Ascending aorta (tissue), 2 donors: Measurements from ENCODE around the gene SLC38A1. TPM values are rescaled to one million over a fixed set of nuclear protein-coding genes. Genes with fewer than 3 reads are reported as not detected.
A peak's percentile ranks its signal among the peaks of the same experiment; 100 is the strongest.

ENCODE experiments used
- DNase-seq, 2 donors: peaks; one replicate each; pipeline ENCODE4 v3.0.0-alpha.2; 2019; ENCODE audit warnings: low spot score in 2 of 2
- H3K27ac ChIP-seq, 2 donors: fragments of 200-600 bp; sonication (generic); one replicate each; pipeline ENCODE4 v1.5.1; 2016 to 2017; ENCODE audit warnings: mild to moderate bottlenecking in 1 of 2
- H3K27me3 ChIP-seq: fragments of 200-600 bp; sonication (generic); one replicate; pipeline ENCODE4 v1.5.1; 2017
- H3K36me3 ChIP-seq, 2 donors: fragments of 200-600 bp; sonication (generic); one replicate each; pipeline ENCODE4 v1.5.1; 2016
- H3K4me1 ChIP-seq, 2 donors: fragments of 200-600 bp; sonication (generic); one replicate each; pipeline ENCODE4 v1.5.1; 2016 to 2017; ENCODE audit warnings: mild to moderate bottlenecking in 1 of 2
- H3K4me3 ChIP-seq, 2 donors: fragments of 200-600 bp; sonication (generic); one replicate each; pipeline ENCODE4 v1.5.1; 2016 to 2017; ENCODE audit warnings: mild to moderate bottlenecking in 1 of 2
- H3K9me3 ChIP-seq, 2 donors: fragments of 200-600 bp; sonication (generic); one replicate each; pipeline ENCODE4 v1.5.1; 2016
- intact Hi-C: fragments of 100-400 bp; cut with DNase I; formaldehyde crosslinking; loops from one replicate; pipeline ENCODE4 v1.15.1; 2023
- total RNA-seq: library from RNA; depleted of rRNA; stranded (reverse); fragments of >200 nt; gene quantifications from one replicate; pipeline ENCODE4 v1.1.0, GENCODE V29; 2016
- TF ChIP-seq, protein P1 (sequence below), 3 experiments: fragments of 200-600 bp in 2 of 3; fragments of 450-650 bp in 1 of 3; sonication (generic) in 2 of 3; IDR thresholded peaks; one replicate each; pipeline ENCODE4 v1.5.1; 2016 to 2019; ENCODE audit warnings: antibody characterized with exemption in 3 of 3, mild to moderate bottlenecking in 1 of 3, moderate library complexity in 1 of 3

The SLC38A1 gene
- total RNA-seq, 1 donor from 2014 or later, result 12.8 TPM

DNA sequence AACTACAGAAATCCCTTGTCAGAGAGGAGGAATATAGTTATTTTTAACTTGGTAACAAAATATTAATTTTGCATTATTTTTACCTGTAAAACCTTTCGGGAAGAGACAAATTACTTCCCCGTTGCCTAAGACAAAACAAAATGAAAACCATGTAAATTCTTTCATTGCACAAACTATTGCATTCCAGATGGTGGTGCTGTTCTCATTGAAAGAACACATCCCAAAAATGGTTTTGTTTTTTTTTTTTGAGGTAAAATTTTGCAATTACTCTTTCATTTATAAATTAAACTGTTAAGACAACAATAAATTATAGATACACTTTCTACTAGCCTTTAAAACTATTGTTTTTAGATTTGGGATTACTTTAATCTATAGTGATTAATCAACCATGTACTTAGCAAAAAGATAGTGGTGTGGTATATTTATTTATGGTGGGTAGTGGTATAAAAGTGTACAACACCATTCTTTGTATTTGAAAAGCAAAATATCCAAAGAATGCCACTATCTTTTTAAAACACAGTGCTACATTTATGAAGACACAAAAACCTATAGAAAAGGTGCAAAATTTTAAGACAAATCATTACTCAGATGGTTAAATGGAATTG, 115.5 kb downstream of the SLC38A1 start:
- peaks cover 0 to 6% of the 10 kb centered on the region in 2 donors for H3K9me3 ChIP-seq

DNA sequence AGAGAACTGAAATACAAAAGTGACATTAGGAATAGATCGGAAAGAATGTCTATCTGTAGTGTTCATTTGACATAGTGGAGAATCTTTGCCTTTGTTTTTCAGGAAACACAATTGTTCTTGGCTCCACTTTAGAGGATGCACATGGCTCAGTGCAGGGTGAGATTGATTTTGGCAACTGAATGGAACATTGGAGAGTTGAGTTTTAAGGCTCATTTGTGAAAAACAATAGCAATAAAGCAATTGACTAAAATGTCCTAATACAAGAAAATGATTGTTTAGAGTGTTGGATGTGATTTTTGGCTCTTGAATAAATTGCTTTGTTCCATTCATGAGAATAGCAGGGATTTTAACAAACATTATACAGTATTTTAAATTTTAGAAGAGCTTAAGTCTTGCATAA, 116.4 kb downstream of the SLC38A1 start:
- H3K27me3 ChIP-seq, result no peaks in the 10 kb centered on the region
- DNase-seq, result no peak
- H3K27ac ChIP-seq, result no peak overlapping the region
- H3K4me1 ChIP-seq, result peaks cover 0 to 3% of the 10 kb centered on the region in 2 donors
- H3K9me3 ChIP-seq, result peaks cover 0 to 6% of the 10 kb centered on the region in 2 donors
- H3K4me3 ChIP-seq, result no peak overlapping the region
- H3K36me3 ChIP-seq, result no peaks in the 10 kb centered on the region
- TF ChIP-seq, protein P1, sequence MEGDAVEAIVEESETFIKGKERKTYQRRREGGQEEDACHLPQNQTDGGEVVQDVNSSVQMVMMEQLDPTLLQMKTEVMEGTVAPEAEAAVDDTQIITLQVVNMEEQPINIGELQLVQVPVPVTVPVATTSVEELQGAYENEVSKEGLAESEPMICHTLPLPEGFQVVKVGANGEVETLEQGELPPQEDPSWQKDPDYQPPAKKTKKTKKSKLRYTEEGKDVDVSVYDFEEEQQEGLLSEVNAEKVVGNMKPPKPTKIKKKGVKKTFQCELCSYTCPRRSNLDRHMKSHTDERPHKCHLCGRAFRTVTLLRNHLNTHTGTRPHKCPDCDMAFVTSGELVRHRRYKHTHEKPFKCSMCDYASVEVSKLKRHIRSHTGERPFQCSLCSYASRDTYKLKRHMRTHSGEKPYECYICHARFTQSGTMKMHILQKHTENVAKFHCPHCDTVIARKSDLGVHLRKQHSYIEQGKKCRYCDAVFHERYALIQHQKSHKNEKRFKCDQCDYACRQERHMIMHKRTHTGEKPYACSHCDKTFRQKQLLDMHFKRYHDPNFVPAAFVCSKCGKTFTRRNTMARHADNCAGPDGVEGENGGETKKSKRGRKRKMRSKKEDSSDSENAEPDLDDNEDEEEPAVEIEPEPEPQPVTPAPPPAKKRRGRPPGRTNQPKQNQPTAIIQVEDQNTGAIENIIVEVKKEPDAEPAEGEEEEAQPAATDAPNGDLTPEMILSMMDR (IDR thresholded peaks at IDR 0.05), result no peak
- intact Hi-C loops, result loop anchor here (5.0 to 10.0 kb wide), 2 partner anchors 158 to 215 kb away; partner anchors contain the start of gene SCAF11

More for the DNA sequence above, 115.5 kb downstream of the SLC38A1 start:
- no peaks in the 10 kb centered on the region for H3K36me3 ChIP-seq
- no peaks in the 10 kb centered on the region for H3K27me3 ChIP-seq
- no peak for DNase-seq
- TF ChIP-seq, protein P1 (IDR thresholded peaks at IDR 0.05), result peak; percentile 8 to 73 (median 60)
- intact Hi-C loops, result loop anchor here (5.0 to 10.0 kb wide), 2 partner anchors 159 to 214 kb away; partner anchors contain the start of gene SCAF11
- no peak overlapping the region for H3K27ac ChIP-seq
- H3K4me1 ChIP-seq, result peaks cover 0 to 4% of the 10 kb centered on the region in 2 donors
- H3K4me3 ChIP-seq, result no peak overlapping the region

DNA sequence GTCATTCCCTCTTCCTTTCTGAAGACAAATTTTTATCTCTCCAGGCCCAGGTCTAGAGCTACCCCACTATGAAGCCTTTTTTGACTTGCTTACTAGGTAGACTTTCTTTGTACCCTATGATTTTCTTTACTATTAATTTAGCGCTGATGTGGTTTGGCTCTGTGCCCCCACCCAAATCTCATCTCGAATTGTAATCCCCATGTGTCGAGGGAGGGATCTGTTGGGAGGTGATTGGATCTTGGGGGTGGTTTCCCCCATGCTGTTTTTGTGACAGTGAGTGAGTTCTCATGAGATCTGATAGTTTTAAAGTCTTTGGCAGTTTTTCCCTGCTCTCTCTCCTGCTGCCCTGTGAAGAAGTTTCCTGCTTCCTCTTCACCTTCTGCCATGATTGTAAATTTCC, 118.1 kb downstream of the SLC38A1 start:
- no peaks in the 10 kb centered on the region for H3K27me3 ChIP-seq
- TF ChIP-seq, protein P1 (IDR thresholded peaks at IDR 0.05), result no peak
- H3K9me3 ChIP-seq, result no peaks in the 10 kb centered on the region
- no peak for DNase-seq
- no peak overlapping the region for H3K27ac ChIP-seq
- intact Hi-C loops, result loop anchor here (5.0 to 10.0 kb wide), 2 partner anchors 156 to 217 kb away; partner anchors contain the start of gene SCAF11
- no peaks in the 10 kb centered on the region for H3K36me3 ChIP-seq
- H3K4me3 ChIP-seq, result no peak overlapping the region
- H3K4me1 ChIP-seq, result peaks cover 0 to 3% of the 10 kb centered on the region in 2 donors

DNA sequence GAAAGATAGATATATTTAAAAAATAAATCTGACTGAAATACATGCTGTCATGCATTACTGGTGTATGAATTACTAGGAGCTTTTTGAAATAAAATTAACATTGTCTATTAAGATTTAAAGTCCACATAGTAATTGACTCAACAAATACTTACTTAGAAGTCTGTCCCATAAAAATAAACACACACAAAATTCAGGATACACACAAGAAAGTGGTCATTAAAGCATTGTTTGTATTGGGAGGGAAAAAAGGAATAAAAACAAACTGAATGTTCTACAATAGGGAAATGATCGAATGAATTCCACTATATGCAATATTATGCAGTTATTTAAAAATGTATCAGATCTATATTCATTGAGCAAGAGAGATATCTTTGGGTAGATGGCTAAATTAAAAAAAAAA, 118.9 kb downstream of the SLC38A1 start:
- intact Hi-C loops, result loop anchor here (5.0 to 10.0 kb wide), 2 partner anchors 155 to 217 kb away; partner anchors contain the start of gene SCAF11
- TF ChIP-seq, protein P1 (IDR thresholded peaks at IDR 0.05), result no peak

DNA sequence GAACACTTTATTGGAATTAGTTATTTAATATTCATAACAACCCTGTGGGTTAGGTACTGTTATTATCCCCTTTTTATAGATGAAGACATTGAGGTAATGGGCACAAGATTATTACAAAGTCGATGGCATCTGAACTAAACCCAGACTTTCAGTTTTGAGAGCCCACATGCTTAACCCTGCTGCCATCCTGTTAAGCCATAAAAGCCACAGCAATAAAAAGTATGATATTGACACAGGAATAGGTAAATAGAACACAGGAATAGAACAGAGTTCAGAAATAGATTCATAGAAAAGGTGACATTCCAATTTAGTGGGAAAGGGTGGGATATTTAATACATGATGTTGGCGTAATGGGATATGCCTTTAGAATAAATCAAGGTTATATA, 119.8 kb downstream of the SLC38A1 start:
- DNase-seq, result no peak
- H3K4me3 ChIP-seq, result no peak overlapping the region
- TF ChIP-seq, protein P1 (IDR thresholded peaks at IDR 0.05), result no peak
- H3K27me3 ChIP-seq, result no peaks in the 10 kb centered on the region
- peaks cover 0 to 3% of the 10 kb centered on the region in 2 donors for H3K4me1 ChIP-seq
- H3K36me3 ChIP-seq, result no peaks in the 10 kb centered on the region
- H3K9me3 ChIP-seq, result no peaks in the 10 kb centered on the region
- no peak overlapping the region for H3K27ac ChIP-seq
- intact Hi-C loops, result no loop called here

More for the DNA sequence above, 118.9 kb downstream of the SLC38A1 start:
- no peaks in the 10 kb centered on the region for H3K9me3 ChIP-seq
- peaks cover 0 to 3% of the 10 kb centered on the region in 2 donors for H3K4me1 ChIP-seq
- no peaks in the 10 kb centered on the region for H3K36me3 ChIP-seq
- DNase-seq, result no peak
- no peak overlapping the region for H3K4me3 ChIP-seq
- no peaks in the 10 kb centered on the region for H3K27me3 ChIP-seq
- H3K27ac ChIP-seq, result no peak overlapping the region
